Gastroesophageal sphincter (tissue), 4 donors: ENCODE measurements around the gene TEPSIN. TPM values are rescaled to one million over a fixed set of nuclear protein-coding genes. Genes with fewer than 3 reads are reported as not detected.
A peak's percentile ranks its signal among the peaks of the same experiment; 100 is the strongest.

Experiments
- ATAC-seq: fragments of 150-250 bp; one replicate; pipeline ENCODE4 v1.9.1; 2016; ENCODE audit warnings: mild to moderate bottlenecking, moderate library complexity
- H3K27ac ChIP-seq, 4 donors: fragments of 200-600 bp; sonication (generic) in 3 of 4; 1 replicate in 3 of 4; 2 replicates in 1 of 4; pipeline ENCODE4 v1.5.1; 2016 to 2019
- H3K27me3 ChIP-seq: fragments of 200-600 bp; sonication (generic); one replicate; pipeline ENCODE4 v1.5.1; 2019
- H3K36me3 ChIP-seq, 2 donors: fragments of 200-600 bp; sonication (generic); one replicate each; pipeline ENCODE4 v1.5.1; 2019; ENCODE audit warnings: control low read depth in 1 of 2
- H3K4me1 ChIP-seq, 3 donors: fragments of 200-600 bp; sonication (generic); 1 replicate in 2 of 3; 2 replicates in 1 of 3; pipeline ENCODE4 v1.5.1; 2016 to 2019; ENCODE audit warnings: control low read depth in 2 of 3
- H3K4me3 ChIP-seq, 2 donors: fragments of 200-600 bp; sonication (generic); one replicate each; pipeline ENCODE4 v1.5.1; 2019; ENCODE audit warnings: mild to moderate bottlenecking in 1 of 2, moderate library complexity in 1 of 2
- H3K9me3 ChIP-seq, 3 donors: fragments of 200-600 bp; sonication (generic); one replicate each; pipeline ENCODE4 v1.5.1; 2017 to 2019; ENCODE audit warnings: control low read depth in 2 of 3
- CTCF ChIP-seq, 4 experiments: fragments of 200-600 bp in 2 of 4; fragments of 450-650 bp in 2 of 4; sonication (generic) in 1 of 4; IDR thresholded peaks; one replicate each; pipeline ENCODE4 v1.5.1; 2017 to 2019; ENCODE audit warnings: antibody characterized with exemption in 4 of 4, mild to moderate bottlenecking in 2 of 4, moderate library complexity in 2 of 4
- EP300 ChIP-seq: sonication (generic); formaldehyde crosslinking; IDR thresholded peaks from one replicate; pipeline ENCODE4 v1.6.1; 2017; ENCODE audit warnings: antibody characterized with exemption, mild to moderate bottlenecking
- POLR2A ChIP-seq, 2 donors: fragments of 450-650 bp; IDR thresholded peaks; one replicate each; pipeline ENCODE4 v1.6.1; 2017; ENCODE audit warnings: antibody characterized with exemption in 2 of 2, mild to moderate bottlenecking in 2 of 2, moderate library complexity in 1 of 2
- POLR2AphosphoS5 ChIP-seq: sonication (generic); formaldehyde crosslinking; IDR thresholded peaks from one replicate; pipeline ENCODE4 v1.6.1; 2017; ENCODE audit warnings: antibody characterized with exemption
- WGBS, 2 donors: methylation state at CpG; one replicate each; pipeline ENCODE4 v1.1.5; 2018; ENCODE audit warnings: low coverage in 1 of 2; 5-methylcytosine and 5-hydroxymethylcytosine counted together
- total RNA-seq, 4 donors: library from RNA; depleted of rRNA; stranded (reverse); fragments of >200 nt; gene quantifications; one replicate each; pipeline ENCODE4 v1.1.0, GENCODE V29; 2016

TEPSIN gene
- total RNA-seq, 4 donors from 2014 or later, result 8.0 to 43.0 (median 23.5) TPM

DNA sequence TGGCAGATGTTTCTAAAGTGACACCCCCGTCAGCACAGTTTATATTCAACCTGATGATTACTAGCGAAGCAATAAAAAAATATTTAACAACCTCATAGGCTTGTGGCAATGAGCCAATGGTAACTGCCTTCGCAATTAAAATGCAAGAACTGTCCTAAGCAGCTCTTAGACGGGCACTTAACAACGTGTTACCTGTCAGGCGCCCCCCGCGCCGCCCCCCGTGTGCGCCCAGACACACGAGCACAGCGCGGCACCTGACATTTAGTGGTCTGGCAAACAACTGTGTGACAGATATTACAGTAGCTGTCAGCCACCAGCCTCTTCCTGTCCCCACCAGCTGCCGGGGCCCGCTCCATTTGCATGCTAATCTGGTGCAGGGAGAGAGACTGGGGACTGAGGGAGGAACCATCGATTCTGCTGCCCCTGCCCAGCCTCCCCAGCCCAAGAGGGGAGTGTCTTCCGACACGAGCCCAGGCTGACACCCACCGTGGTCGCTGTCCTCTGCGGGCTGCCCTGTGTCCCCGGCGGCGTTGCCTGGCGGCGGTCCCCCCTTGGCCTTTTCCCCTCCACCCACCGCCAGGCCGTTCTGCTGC is 12.9 kb upstream of the TEPSIN start:
- TF ChIP-seq POLR2A (IDR thresholded peaks at IDR 0.05), result no peak
- H3K9me3 ChIP-seq, result no peaks in the 10 kb centered on the region
- H3K4me1 ChIP-seq, result peaks cover 0 to 58% (median 20%) of the 10 kb centered on the region in 3 donors

GRCh38 chr17:81251094-81251708 is 12.3 kb upstream of the TEPSIN start:
- TF ChIP-seq POLR2A (IDR thresholded peaks at IDR 0.05), result no peak
- TF ChIP-seq CTCF (IDR thresholded peaks at IDR 0.05), result no peak
- TF ChIP-seq EP300, result no peak
- no peak for TF ChIP-seq POLR2AphosphoS5
- no peak for ATAC-seq
- Histone ChIP-seq H3K27me3 (no peaks in the 10 kb centered on the region), H3K27ac (peak overlapping the region in 1 of 4 donors; percentile 48), H3K4me1 (peaks cover 0 to 52% (median 17%) of the 10 kb centered on the region in 3 donors), H3K4me3 (no peak overlapping the region), H3K36me3 (peaks cover 0 to 54% of the 10 kb centered on the region in 2 donors), H3K9me3 (no peaks in the 10 kb centered on the region)
- 42 to 76% methylated on average over 4 to 8 of the region's 25 CpGs for WGBS, 2 donors

More for the DNA sequence above, 12.9 kb upstream of the TEPSIN start:
- no peak for ATAC-seq
- H3K27ac ChIP-seq, result peak overlapping the region in 1 of 4 donors; percentile 48
- no peaks in the 10 kb centered on the region for H3K27me3 ChIP-seq
- WGBS, 2 donors, result 65 to 93% methylated on average over 3 to 14 of the region's 29 CpGs
- H3K4me3 ChIP-seq, result no peak overlapping the region
- peaks cover 0 to 47% of the 10 kb centered on the region in 2 donors for H3K36me3 ChIP-seq

GRCh38 chr17:81250286-81251093 is 11.6 kb upstream of the TEPSIN start:
- peaks cover 0 to 61% of the 10 kb centered on the region in 2 donors for H3K36me3 ChIP-seq

GRCh38 chr17:81249223-81250040 is 10.6 kb upstream of the TEPSIN start:
- TF ChIP-seq EP300, result no peak
- TF ChIP-seq CTCF (IDR thresholded peaks at IDR 0.05), result no peak
- TF ChIP-seq POLR2AphosphoS5, result no peak
- no peak for TF ChIP-seq POLR2A (IDR thresholded peaks at IDR 0.05)
- no peak overlapping the region for H3K27ac ChIP-seq
- ATAC-seq, result no peak
- 92% methylated on average over 4 to 11 of the region's 15 CpGs for WGBS, 2 donors
- H3K36me3 ChIP-seq, result peaks cover 0 to 66% of the 10 kb centered on the region in 2 donors
- no peak overlapping the region for H3K4me3 ChIP-seq
- peaks cover 0 to 35% (median under 1%) of the 10 kb centered on the region in 3 donors for H3K4me1 ChIP-seq
- H3K9me3 ChIP-seq, result no peaks in the 10 kb centered on the region
- H3K27me3 ChIP-seq, result no peaks in the 10 kb centered on the region

More at GRCh38 chr17:81250286-81251093, 11.6 kb upstream of the TEPSIN start:
- no peak for ATAC-seq
- no peak overlapping the region for H3K4me3 ChIP-seq
- no peaks in the 10 kb centered on the region for H3K9me3 ChIP-seq
- 100% methylated on average over 1 of the region's 31 CpGs; no CpG with 5 or more reads in 1 of the 2 donors for WGBS, 2 donors
- TF ChIP-seq POLR2A (IDR thresholded peaks at IDR 0.05), result no peak
- no peak for TF ChIP-seq POLR2AphosphoS5
- no peak for TF ChIP-seq EP300
- TF ChIP-seq CTCF (IDR thresholded peaks at IDR 0.05), result no peak
- peak overlapping the region in 1 of 4 donors; percentile 48 for H3K27ac ChIP-seq
- no peaks in the 10 kb centered on the region for H3K27me3 ChIP-seq
- peaks cover 0 to 45% (median 10%) of the 10 kb centered on the region in 3 donors for H3K4me1 ChIP-seq
